SHP77 (cell line): ENCODE data around the gene ANTXR2.
"Not testable (repeated sequence)": the region's sequence is repeated elsewhere in the genome, so short reads cannot be mapped to it uniquely, and the experiment has no call there.

Source experiments
- DNase-seq, 2 experiments: peaks; one replicate each; lab custom pipeline; 2025; lab: John Stamatoyannopoulos, UW

Gene ANTXR2

DNA sequence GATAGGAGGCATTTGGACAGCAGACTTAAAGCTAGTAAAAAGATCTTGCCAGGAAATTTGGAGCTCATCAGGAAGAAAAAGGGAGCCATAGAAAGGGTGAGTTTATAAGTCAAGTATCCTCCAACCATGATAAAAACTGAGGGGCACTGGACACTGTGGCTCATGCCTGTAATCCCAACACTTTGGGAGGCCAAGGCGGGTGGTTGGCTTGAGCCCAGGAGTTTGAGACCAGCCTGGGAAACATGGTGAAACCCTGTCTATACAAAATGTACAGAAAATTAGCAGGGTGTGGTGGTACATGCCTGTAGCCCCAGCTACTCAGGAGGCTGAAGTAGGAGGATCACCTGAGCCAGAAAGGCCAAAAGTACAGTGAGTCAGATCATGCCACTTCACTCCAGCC lies 48.7 kb downstream of the ANTXR2 start:
- DNase-seq: no peak

DNA sequence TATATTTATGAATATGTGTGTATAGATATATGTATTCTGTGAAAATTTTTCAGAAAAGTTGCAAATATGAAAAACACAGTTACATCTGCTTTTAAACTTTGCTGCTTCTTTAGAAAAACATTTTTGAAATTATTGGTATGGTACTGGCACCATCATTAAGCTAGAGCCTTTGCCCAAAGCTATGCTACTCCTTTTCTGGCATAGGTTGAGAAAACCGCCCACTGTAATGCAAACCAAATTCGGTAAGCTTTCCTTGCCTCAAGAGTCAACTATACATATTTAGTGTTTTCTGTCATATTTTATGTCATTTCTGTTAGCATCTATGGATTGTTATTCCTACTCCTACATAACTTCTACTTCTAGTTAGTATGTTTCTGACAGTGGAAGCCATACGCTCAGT lies 50.7 kb downstream of the ANTXR2 start:
- DNase-seq: no peak

DNA sequence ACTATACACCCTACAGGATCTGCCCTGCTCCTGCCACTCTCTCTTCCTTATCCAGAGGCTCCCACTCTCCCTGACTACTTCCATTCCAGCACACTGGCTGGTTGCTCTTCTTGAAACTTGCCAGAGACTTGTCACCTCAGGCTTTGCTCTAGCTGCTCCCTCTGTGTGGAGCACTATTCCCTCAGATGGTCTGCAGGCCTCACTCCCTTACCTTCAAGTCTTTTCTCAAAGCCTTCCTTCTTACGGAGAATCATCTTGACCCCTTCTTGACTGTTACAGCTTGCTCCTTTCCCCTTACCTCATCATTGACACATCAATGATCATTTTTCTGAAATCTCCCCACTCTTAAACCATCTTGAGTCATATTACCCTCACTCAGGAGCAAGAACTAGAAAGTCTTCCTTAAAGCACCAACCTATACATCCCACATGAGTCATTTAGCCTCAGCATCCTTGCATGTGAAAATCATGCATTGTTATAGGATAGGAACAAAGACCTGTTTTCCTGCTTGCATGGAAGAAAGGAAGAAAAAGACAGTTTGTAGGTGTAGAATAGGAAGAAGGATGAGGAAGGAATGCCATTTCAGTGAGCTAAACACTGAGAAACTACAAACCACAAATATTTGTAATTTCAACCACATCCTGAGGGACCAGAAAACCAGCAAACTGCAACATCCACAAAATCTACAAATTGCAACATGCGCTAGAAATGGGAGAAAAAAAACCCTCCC lies 55.7 kb downstream of the ANTXR2 start:
- no peak for DNase-seq

DNA sequence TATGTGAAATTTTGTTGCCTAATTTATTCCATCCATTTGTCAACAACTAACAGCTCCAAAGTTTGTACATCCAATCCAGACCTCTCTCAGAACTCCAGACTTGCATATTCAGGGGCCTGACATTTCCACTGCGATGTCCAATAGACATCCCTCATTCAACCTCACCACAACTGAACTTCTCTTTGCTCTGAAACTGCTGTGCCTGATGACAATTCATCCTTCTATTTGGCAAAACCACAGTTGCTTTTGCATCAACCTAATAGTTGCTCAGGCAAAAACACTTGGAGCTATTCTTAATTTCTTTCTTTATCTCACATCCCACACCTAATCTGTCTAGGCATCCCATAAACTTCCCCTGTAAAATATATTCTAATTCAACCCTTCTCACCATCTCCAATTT lies 56.5 kb downstream of the ANTXR2 start:
- DNase-seq: no peak

DNA sequence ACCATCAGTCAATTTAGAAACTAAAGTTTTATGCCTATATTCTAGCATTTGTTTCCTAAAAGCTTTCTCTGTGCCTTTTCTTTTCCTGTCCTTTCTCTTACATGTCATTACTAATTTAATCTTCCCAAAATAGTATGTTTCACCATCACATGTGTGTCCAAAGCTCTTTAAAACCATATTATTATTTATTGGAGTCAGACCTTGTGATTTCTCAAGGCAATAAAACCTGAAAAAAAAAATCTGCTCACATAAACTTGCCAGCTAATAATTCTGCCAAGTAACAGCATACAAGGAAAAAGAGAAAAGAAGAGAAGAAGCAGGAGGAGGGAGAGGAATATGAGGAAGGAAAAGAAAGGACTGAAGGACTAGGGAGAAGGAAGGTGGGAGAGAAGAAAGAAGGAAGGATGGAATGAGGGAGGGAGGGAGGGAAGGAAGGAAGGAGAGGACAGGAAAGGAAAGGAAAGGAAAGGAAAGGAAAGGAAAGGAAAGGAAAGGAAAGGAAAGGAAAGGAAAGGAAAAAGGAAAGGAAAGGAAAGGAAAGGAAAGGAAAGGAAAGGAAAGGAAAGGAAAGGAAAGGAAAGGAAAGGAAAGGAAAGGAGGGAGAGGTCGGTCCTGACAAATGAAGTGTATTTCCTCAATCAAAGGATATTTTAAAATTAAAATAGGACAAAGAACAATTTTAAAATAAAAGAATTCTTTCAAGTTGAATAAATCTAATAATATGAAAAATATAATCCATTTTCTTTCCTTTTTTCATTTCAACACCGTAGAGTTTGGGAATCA lies 57.4 kb downstream of the ANTXR2 start:
- no peak for DNase-seq

DNA sequence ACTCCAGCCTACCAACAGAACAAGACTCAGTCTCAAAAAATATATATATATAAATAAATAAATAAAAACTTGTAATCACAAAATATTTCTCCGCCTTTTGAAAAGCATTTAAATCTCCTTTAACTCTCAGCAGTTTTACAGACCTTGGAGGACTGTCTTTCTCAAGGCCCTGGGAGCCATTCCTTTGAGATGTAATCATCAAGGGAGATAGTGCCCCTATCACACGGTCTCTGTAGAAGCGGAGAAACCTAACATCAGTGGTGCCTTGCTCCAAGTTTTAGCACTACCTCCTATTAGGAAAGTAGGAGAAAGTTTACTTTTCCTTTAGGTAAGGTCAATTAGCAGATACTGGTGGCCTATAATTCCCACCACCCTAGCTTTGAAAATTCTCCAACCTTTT lies 58.5 kb downstream of the ANTXR2 start:
- DNase-seq: no peak

DNA sequence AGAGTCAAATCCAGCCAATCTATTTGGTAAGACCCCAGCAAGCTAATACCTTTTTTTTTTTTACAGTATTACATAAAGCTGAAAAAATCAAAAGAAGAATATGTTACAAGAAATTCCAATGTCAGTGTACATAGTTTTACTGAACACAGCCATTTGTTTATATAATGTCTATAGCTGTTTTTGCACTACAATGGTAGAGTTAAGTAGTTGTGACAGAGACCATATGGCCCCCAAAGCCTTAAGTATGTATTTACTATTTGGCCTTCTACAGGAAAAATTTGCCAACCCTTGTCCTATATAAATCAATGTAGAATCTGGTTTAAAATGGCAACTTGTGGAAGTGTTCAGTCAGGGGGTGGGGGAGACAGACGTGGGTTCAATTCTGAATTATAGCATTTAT lies 60.7 kb downstream of the ANTXR2 start:
- no peak for DNase-seq

DNA sequence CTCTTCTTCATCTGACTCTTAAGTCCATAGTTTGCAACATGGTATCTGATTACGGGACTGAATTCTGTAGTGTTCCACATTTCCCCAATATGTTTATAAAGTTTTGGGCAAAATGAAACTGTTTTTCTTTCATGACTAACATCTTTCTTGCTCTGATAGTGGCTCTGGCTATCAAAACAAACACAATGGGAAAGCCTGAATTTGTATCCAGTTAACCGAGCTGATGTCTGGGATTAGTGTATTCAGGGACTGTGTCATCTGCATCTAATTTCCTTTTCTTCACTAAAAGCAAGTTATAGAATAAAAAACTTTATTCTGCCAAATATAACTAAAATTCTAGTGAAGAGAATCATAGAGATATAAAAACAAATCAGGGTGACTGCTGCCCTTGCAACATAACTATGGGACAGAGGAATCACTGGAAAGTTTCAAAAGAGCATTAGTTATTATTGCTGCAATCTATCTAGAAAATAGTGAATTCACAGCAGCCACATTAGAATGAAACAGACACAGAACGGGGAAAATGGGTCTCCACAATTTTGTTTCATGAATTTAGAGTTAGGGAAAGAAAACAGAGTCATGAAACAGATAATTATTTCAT lies 61.3 kb downstream of the ANTXR2 start:
- DNase-seq: no peak

DNA sequence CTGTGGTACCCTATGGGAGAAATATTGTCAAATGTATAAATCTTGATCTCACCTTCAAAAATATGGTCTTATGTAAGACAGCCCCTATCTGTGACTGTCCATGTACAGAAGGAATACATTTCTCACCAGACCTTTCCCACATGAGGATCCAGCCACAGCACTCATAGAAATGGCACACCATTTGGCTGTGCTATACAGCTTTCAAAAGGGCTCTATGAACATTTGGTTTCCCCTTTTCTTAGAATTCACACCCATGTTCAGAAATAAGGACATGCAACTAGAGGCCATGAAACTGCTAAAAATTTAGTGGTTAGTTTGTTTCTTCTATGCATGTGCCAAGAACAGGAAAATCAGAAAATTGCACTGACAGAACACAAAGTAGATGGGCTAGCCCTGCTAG lies 62.7 kb downstream of the ANTXR2 start:
- no peak for DNase-seq

DNA sequence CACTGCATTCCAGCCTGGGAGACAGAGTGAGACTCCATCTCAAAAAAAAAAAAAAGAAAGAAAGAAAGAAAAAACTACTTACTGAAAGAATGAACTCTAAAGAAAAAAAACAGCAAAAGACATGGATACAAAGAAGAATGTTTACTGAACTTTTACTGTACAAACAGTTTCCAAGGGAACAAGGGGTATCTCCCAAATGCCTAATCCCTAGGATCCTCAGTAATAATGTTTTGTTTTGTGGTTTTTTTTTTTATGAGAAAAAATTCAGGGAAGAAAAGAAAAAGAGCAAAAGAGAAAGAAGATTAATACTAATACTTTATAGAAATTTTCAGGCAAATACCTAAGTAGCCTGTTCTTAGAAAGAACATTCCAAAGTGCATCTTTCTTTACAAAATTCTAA lies 63.2 kb downstream of the ANTXR2 start:
- DNase-seq: no peak

DNA sequence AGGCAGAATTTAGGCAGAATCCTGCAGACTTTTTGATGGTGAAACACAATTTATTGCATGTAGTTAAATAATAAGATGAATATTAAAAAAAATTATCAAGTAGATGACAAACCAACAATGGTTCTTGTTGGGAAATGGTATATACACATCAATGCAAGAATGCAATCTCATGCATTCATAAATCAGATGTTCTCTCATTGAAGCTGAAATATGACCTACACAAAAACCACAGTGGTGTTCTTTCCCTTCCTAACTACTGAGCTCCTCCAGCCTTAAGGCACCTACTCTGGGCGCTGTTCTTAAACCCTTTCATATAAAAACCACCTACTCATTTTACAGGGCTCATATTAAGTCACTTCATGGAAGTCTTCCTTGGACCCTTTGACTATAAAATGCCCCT lies 64.1 kb downstream of the ANTXR2 start:
- DNase-seq: no peak

DNA sequence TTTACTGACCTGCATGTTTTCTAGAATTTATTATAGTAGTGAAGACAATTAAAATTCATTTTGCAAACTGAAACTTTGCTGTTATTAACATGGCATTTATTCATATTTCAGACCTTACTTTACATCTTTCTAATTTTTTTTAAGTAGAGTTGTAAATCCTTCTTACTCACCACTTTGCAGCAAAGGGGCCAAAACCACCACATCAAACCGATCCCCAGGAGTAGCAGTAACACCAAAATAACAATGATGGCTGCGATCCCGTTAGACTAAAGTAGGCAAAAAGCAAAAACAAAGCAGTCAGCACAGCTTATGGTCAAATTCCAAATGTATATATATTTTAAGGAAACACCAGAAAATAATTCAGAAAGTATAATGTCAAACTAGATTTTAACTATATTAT lies 64.7 kb downstream of the ANTXR2 start:
- DNase-seq: no peak

DNA sequence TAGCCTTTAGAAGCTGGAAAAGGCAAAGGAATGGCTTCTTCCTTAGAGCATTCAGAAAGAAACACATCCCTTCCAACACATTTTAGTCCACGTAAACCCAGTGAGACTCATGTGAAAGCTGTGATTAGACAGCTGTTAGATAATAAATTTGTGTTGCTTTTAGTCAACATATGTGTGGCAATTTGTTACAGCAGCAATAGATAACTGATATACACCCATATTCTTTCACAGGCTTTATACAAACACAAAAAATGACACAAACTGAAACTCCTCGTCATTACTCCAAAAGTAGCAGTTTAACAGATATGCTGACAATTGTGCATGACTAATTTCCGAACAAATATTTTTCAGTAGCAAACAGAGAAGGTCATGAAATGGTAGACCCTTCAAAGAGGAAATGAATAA lies 65.3 kb downstream of the ANTXR2 start:
- no peak for DNase-seq

DNA sequence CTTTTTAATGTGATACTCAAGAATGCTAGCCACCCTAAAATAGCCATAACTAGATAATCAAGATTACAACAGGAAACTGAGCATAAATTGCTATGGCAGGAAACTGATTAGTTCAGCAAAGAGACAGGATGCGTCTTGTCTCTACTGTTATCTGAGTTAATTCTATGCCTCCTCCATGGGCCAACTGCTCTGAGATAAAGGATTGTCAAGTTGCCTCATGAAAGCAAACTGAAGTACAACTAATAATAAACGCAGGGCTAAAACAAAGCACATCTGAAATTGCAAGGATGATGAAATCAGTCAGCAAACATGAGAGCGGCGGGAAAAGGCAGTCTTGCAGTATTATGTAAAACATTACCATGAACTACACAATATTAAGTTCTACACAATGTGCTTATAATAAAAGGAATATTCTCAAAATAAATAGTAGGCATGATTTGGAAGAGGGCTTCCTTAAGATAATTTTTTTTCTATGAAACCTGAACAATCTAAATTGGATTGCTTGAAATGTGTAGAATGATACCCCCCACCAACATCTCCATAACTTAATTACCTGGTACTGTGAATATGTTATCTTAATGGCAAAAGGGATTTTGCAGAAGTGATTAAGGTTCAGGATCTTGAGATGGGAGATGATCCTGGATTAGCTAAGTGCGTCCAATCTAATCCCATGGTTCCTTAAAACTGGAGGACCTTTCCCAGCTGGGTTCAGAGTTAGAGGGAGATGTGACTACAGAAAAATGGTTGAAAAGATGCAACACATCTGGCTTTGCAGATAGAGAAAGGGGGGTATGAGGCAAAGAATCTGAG lies 65.9 kb downstream of the ANTXR2 start:
- DNase-seq: no peak

DNA sequence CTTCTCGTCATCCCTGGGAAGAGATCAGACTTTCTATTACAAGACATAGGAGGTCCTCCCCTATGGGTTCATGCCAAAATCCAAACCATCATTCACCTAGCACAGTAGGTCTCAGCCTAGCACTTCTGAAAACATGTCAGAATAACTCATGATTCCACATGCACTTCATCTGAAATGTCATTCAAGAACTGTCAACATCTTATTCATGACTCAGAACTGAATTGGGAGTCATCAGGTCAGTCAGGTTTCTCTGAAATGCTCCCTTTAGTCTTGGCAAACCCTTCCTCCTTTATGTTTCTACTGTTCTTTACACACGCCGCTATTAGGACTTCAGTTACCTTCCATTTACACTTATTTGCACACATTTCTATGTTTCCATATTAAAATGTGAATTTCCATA lies 67.2 kb downstream of the ANTXR2 start:
- no peak for DNase-seq

DNA sequence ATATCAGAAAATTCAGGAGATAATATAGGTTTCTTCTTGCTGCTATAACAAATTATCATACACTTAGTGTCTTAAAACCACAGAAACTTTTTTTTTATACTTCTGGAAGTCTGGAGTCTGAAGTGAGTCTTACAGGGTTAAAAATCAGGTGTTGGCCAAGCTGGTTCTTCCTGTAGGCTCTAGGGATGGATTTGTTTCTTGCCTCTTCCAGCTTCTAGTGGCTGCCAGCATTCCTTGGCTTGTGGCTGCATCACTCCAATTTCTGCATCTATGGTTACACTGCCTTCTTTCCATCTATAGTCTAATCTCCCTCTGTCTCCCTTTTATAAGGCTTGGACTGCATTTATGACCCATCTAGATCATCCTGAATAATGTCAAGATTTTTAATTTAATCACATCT lies 68.7 kb downstream of the ANTXR2 start:
- no peak for DNase-seq

DNA sequence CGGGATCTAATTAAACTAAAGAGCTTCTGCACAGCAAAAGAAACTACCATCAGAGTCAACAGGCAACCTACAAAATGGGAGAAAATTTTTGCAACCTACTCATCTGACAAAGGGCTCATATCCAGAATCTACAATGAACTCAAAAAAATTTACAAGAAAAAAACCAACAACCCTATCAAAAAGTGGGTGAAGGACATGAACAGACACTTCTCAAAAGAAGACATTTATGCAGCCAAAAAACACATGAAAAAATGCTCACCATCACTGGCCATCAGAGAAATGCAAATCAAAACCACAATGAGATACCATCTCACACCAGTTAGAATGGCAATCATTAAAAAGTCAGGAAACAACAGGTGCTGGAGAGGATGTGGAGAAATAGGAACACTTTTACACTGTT lies 70.5 kb downstream of the ANTXR2 start:
- DNase-seq: not testable (repeated sequence)

DNA sequence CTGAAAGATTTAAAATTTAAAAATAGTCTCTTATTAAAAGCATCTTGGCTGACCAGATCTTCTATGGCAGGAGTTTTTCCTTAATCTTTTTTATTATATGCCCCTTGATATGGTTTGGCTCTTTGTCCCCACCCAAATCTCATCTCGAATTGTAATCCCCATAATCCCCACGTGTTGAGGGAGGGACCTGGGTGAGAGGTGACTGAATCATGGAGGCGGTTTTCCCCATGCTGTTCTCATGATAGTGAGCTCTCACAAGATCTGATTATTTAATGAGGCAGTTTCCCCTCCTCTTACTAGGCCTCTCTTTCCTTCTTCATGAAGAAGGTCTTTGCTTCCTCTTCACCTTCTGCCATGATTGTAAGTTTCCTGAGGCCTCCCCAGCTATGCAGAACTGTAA lies 74.0 kb downstream of the ANTXR2 start:
- DNase-seq: not testable (repeated sequence)

DNA sequence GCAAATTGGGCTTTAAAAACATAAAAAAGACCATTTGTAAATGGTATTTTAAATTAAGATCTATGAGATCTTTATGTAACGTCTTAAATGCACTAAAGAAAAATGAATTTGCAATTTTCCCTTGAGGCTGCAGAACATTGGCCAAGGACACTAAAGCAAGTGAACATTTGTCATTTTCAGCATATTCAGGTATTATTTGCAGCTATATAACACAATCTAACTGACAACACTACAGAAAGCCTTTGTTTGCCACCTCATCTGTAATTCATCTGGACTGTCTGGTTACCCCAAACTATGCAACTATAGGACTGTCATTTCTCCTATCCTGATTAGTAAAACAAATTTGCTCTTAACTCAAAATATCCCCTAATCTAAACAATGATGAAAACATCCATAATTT lies 74.8 kb downstream of the ANTXR2 start:
- no peak for DNase-seq

DNA sequence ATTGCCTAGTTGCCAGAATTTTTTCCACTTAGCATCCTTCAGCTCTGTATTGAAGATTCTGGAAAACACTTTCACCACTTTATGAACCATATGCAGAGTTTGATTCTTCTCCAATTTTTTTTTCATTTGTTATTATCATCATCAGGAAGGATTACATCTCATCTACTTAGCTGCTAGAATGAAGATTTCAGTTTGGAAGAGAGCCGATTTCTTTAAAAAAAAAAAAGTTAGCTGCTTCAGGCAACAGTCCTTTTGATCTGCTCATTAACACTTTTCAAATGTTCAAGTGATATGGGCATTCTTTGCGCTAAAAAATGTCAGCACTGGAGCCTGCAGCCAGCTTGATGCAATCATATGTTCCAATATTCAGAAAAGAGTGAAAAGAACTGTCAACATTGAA lies 76.2 kb downstream of the ANTXR2 start:
- DNase-seq: no peak

DNA sequence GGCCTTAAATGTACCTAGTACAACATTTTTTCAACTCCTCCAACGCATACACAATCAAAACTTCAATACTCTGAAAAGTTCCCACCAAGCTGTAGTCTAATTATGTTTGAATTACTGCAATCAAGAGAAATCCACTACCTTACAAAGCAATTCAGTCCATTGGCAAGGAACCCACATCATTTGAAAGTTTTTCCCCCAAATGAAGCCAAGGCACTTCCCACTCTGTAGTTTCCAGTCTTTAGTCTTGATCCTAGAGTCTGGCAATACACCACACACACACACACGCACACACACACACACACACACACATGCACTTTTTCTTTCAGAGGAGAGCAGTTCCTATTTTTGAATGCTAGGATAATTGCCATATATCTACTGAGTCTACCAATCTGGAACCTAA lies 79.6 kb downstream of the ANTXR2 start:
- DNase-seq: no peak

DNA sequence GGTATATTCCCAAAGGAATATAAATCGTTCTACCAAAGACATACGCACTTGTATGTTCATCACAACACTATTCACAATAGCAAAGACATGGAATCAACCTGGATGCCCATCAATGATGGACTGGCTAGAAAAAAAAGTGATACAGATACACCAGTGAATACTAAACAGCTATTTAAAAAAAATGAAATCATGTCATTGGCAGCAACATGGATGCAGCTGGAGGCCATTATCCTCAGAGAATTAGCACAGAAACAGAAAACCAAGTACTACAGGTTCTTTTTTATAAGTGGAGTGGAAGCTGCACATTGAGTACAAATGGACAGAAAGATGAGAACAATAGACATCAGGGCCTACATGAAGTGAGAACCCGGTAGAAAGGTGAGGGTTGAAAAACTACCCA lies 81.4 kb downstream of the ANTXR2 start:
- DNase-seq: no peak

DNA sequence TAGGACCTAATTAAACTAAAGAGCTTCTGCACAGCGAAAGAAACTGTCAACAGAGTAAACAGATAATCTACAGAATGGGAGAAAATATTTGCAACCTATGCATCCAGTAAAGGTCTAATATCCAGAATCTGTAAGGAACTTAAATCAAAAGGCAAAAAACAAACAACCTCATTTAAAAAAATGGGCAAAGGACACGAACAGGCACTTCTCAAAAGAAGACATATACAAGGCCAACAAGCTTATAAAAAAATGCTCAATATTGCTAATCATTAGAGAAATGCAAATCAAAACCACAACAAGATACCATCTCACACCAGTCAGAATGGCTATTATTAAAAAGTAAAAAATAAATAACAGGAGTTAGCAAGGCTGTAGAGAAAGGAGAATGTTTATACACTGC lies 81.9 kb downstream of the ANTXR2 start:
- DNase-seq: not testable (repeated sequence)
